Measurements from ENCODE around the gene FCN1.

The FCN1 gene

DNA sequence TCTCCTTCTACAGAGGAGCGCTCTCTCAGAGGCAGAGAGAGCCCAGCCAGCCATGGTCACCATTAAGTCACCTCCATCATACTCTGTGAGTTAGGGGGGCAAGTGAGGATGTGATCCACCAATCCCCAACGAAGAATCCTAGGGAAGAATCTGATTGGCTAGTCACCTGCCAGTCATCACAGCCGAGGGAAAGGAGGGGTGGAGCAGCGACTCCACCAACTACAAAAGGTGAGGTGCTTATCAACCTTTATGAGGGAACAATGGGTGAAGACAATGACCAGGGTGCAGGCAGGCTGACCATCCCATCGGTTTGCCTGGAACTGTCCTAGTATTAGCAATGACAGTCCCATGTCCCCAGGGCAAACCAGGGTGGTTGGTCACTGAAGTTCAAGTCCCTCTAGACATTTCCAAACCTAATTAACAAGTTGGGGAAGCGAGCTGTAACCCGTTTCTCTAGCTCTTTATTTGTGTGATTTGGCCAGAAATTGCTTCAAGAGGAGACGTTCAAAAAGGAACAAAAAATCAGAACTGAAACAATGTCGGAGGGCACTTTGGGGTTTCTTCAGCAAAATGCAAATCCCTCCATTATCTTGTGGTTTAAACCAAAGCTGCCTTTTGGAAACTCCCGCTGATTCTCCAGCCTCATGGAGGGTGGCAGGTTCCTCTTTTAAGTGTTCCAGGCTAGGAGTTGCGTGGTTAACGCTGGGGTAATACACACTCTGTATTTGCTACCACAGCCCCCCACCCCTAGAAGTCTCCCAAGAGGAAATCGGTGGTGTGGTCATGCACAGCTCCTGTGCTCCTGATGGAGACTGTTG is 18.8 kb upstream of the FCN1 start:
- DNase-seq, result no peak

DNA sequence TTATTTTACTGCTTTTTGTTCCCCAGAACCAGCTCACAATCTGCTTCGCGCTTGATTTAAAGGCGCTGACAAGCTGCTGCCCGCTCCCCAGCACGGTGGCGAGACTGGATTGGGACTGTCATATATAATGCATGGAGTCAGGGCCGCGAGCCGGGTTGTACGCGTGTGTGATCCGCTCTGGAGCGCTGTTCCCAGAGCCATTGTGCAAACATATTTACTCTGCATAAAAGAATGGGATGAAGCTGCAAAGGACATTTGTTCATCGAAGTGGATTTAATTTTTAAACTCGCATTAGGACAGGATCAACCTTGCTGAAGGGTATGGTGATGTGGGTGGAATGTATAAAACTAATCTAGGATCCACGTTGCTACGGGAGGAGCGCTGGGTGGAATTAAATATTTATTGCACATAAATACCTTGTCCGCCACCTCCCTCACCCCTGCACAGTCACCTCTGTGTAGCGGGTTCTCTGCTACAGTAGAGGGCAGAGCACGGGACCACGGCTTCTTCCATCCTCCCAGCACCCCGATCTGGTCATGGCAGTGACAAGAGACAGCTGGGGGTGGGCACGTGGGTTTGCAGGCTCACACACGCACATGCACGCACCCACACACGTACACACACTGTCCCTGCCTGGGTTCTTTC is 18.1 kb upstream of the FCN1 start:
- DNase-seq, result no peak

- no peak for DNase-seq
Observed at GRCh38 chr9:134935056-134935640, 17.4 kb upstream of the FCN1 start.

- DNase-seq, result no peak
Observed at GRCh38 chr9:134933076-134933659, 15.5 kb upstream of the FCN1 start.

DNA sequence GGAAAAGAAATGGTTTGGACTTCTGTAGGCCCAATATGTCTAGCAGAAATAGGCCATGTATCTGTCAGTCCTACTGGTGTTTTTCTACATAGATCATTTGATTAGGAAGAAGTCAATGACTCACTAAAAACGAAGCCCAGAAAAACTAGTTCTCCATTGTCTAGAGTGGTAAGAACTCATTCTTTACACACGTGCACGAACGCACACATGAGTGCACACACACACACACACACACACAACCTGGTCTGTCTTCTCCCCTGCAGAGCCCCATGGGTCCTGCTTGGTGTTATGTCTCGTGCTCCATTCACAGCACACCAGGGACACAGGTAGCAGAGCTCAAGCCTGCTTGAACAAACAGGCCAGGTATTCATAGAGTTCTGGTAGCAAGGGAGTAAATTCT is 14.9 kb upstream of the FCN1 start:
- DNase-seq, result no peak

DNA sequence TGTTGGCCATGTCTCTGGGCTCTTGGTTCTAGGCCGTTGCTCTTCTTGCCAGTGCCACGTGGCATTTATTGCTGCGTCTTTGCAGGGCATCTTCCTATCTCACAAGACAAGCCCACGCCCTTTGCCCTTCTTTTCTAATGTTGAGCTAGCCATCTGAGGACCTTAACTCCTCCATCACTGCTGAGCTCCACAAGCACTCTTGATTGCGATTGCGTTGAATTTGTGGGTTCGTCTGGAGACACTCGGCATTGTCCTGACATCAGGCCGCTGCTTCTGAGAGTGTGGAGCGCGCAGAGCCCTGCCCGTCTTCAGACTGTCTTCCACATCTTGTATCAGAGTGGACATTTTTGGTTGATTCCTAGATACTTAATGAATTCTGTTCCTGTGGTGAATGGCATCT is 14.5 kb upstream of the FCN1 start:
- no peak for DNase-seq

GRCh38 chr9:134930398-134930797 is 12.7 kb upstream of the FCN1 start:
- DNase-seq, result no peak

DNA sequence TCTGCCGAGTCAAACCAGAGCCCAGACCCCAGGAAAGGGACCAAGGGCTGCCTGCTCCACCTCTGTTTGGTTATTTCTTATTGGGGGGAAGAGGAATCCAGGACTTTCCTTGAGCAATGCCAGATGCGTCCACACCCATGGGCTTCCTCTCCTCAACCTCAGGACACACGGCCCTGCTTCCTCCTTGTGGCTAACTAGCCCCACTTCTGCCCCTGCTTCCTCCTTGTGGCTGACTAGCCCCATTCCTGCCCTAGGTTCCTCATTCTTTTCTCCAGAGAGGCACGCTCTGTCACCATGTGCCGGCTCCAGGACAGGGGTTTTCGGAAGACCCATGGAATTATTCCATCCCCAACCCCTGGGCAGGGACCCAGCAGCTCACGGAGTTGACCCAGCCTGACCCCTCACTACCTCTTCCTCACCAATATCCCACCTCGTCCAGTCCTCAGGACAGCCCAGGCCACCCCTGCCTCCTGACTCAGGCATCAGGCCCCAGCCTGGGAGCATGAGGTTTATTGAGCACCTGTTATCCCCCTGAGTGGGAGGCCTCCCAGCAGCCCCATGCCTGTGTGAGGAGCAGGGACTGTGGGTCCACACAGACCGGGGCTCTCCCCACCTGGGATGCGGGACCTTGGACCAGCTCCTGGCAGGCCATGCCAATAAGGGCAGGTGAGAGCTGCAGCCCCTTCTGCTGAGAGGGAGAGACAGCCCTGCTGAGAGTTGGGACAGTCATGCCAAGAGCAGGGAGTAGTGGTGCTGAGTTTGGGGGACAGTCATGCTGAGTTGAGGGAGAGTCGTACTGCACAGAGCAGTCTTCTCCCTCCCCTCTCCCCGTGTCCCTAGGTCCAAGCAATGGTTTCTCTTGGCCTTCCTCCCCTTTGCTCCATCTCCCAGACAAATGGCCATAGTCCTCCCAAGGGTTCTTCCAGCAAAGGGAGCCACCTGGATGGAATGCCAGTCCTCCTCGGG is 11.8 kb upstream of the FCN1 start:
- peak; percentile 62 for DNase-seq

DNA sequence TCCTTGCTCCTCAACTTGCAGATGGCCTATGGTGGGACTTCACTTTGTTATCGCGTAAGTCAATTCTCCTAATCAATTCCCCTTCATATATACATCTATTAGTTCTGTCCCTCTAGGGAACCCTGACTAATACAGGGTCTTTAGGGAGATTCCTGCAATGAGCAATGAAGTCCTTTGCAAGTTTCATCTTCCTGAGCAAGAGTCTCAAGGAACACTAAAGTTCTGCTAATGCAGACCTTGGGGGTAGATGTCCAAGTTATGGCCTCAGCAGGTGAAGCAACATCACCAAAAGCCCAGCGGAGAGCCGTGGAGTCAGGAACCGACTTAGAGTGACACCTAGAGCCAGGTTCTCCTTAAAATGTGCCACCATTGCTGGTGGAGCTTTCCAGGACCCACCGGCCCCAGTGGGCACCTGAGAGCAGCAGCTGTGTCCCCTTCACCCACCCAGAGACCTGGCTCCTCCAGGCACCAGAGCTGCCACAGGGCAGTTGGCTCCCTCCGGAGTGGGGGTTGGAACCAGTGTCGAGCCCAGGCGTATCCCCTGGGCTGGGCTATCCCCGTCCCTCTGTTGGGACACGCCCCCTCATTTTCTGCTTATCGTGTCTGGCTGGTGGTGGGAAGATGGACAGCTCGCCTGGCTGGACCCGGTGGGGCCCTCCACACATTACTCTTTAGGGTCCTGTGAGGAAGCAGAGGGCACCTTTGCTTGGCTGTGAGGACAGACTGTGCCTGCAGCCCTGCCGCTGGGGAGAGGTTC is 10.9 kb upstream of the FCN1 start:
- DNase-seq, result no peak

- DNase-seq, result no peak
Observed at GRCh38 chr9:134925011-134925511, 7.3 kb upstream of the FCN1 start.

GRCh38 chr9:134923466-134923865 is 5.8 kb upstream of the FCN1 start:
- no peak for DNase-seq

GRCh38 chr9:134922932-134923240 is 5.2 kb upstream of the FCN1 start:
- DNase-seq, result no peak

DNA sequence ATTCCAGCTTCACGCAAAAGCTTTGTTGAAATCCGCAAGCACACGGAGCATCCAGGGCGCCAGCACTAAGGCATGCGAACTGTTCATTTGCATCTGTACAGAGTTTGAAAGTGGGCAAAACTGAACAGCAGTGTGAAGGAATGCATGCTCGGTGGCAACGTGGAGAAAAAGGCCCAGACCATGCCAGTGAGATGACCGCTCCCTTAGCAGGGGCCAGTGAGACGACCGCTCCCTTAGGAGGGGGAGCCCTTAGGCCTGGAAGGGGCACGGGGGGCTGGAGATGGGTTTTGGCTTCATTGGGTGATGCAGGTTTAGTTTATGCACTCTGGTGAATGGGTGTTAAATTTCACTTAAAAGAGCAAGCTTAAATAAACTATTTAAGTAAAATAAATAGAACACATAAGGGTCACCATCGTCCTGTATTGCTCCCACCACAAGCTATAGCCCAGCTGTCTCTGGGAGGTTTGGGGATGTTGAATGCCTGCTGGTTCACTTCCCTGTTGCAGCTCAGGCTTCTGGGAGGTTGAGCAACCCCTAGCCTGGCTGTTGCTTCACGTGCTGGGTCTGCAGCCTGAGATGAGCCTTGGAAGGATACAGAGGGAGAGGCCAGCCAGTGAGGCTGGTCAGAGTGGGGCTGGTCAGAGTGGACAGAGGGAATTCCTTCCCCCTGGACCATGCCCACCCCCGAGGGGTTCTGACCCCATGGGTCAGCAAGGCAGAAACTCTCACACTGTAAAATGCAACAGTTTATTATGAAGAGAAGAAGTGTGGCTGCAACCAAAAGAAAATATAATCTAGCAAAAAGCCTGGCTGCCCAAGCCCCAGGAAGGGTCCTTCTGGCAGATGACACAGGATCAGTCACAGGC is 4.6 kb upstream of the FCN1 start:
- peak; percentile 7 for DNase-seq

- DNase-seq, result no peak
Observed at GRCh38 chr9:134919303-134919702, 1.6 kb upstream of the FCN1 start.

- DNase-seq, result no peak
Observed at GRCh38 chr9:134918646-134919045, 934 bp upstream of the FCN1 start.

DNA sequence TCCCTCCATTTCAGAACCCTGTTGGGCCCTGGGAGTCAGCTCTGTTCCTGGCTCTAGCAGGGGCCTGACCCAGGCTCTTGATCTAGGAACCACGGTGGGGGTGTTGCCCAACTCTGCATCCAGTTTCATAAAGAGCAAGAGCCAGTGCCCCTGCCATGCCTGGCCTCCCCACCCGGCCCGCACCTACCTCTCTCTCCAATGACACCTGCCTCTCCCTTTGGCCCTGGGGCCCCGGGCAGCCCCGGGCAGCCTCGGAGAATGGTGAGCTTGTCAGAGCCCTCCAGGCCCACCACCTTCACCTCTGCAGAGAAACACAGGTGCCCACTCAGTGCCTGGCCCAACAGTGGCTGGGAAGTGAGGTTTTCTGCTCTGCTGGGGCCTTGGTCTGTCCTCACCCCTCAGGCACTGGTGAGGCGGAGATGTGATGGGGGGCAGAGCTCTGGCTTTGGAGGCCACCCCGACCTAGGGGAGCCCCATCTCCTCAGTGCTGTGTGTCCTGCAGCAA is 1.5 kb downstream of the FCN1 start:
- no peak for DNase-seq

DNA sequence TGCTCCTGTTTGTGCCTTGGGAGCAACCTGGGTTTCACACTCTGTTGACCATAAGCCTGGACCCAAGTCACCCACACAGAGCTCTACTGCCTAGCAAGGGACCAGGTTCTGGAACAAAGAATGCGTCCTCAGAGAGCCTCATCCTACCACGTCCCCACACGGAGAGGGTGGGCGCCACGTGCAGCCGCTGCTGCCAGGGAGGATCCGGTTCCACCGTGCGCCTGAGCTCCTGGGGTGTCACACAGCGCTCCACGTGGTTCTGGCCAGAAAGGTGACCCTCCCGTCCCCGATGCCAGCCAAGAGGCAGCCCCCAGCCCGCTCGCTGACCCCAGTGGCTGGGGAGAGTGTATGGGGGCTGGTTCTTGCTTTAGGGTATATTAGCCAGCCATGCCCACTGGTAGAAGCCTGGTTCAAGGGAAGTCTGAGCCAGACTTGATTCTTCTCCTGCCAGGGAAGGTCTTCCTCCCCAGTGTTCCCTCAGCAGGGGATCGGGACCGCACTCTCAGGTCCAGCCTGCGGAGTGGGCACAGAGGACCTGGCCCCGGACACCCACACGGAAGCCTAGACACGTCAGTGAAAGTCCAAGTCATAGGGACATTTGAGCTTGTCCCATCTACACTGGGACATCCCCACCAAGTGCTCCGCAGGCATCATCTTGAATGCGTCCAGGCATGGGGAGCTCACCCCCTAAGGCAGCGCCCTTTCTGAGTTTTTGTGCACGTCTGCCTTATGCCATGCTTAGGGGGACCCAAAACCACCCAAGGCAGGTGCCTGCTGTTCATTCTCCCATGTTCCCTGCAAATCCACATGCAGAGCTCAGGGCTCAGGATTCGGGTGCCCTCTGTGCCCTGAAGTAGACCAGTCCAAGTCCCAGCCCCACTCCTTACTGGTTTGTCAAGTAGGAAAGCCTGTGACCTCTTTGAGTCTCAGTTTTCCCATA is 2.4 kb downstream of the FCN1 start:
- no peak for DNase-seq

DNA sequence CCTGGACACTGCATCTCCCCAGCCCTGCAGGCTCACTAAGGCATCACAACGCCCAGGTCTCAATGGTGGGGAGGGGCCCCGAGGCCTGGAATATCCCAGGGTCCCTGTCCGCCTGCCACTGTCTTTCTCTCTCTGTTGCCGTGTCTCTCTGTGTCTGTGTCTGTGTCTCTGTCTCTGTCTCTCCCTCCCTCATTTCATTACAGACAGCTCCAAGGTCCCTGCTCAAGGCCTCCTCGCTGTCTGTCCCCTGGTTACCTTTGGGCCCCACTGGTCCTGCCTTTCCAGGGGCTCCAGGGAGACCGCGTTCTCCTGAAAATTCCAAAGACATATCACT is 3.2 kb downstream of the FCN1 start:
- no peak for DNase-seq

DNA sequence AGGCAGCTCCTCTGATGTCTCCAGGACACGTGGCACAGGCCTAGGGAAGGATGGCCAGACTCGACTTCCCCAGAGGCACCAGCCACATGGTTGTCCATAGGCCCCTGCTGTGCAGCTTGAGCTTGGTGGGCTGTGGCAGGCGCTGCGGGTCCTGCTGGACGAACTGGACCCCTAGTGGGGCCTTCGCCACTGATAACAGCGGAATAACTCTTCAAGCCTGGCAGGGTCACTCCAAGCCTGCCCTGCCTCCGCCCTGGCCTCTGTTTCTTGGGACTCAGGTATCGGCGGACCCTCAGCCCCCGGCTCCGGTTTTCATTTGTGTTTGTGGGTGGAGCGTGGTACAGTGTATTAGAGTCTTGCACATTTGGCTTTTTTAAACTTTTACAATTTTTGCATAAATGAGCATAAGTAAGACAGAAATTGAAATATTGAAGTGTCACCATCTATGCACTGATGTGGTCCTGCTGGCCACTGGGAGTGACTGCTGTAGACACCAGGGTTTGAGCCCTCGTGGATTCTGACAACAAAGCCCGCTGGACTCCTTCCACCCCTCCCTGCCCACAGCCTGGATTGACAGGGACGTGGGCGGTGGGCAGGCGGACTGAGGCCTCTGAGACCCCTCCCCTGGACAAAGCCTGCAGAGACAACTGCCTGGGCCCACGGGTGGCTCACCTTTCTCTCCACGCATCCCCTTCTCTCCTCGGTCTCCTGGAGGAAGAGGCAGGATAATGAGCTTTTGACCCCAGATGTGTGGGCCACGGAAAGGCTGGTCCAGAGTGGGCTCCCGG is 3.8 kb downstream of the FCN1 start:
- DNase-seq, result no peak

Data from KG1 (cell line).